Neutrophil (primary cell): Measurements from ENCODE around the gene RASD2.

Experiments used
- H3K27ac ChIP-seq: fragments of 200-600 bp; sonication (generic); 2 replicates; pipeline ENCODE4 v1.5.1; 2016; ENCODE audit warnings: mild to moderate bottlenecking, moderate library complexity
- H3K27me3 ChIP-seq: fragments of 200-600 bp; sonication (generic); 2 replicates; pipeline ENCODE4 v1.6.0; 2016; ENCODE audit warnings: mild to moderate bottlenecking
- H3K36me3 ChIP-seq: fragments of 200-600 bp; sonication (generic); 2 replicates; pipeline ENCODE4 v1.5.1; 2017
- H3K4me1 ChIP-seq, 2 experiments: fragments of 200-600 bp in 1 of 2; sonication (generic) in 1 of 2; 1 replicate in 1 of 2; 2 replicates in 1 of 2; pipeline versions ENCODE4 v1.5.1 to v1.6.1; 2013 to 2016; ENCODE audit warnings: low read depth in 1 of 2, low read length in 1 of 2, mild to moderate bottlenecking in 1 of 2, moderate library complexity in 1 of 2; ENCODE audit not compliant: control insufficient read depth in 1 of 2, insufficient read depth in 1 of 2
- H3K4me3 ChIP-seq, 2 experiments: fragments of 200-600 bp in 1 of 2; sonication (generic) in 1 of 2; 1 replicate in 1 of 2; 2 replicates in 1 of 2; pipeline ENCODE4 v1.5.1; 2013 to 2016; ENCODE audit warnings: low read depth in 1 of 2, low read length in 1 of 2, mild to moderate bottlenecking in 1 of 2, moderate library complexity in 1 of 2
- H3K9me3 ChIP-seq: fragments of 200-600 bp; sonication (generic); 2 replicates; pipeline ENCODE4 v1.5.1; 2016
- CTCF ChIP-seq: fragments of 200-600 bp; sonication (generic); IDR thresholded peaks from 2 replicates; pipeline ENCODE4 v1.5.1; 2016; ENCODE audit warnings: antibody characterized with exemption

Gene RASD2

GRCh38 chr22:35522225-35523149, 18.1 kb upstream of the RASD2 start:
- Histone ChIP-seq H3K4me3 (no peak overlapping the region), H3K9me3 (no peaks in the 10 kb centered on the region), H3K27me3 (peaks cover 23% of the 10 kb centered on the region), H3K36me3 (no peaks in the 10 kb centered on the region), H3K27ac (no peak overlapping the region), H3K4me1 (no peaks in the 10 kb centered on the region)
- no peak for TF ChIP-seq CTCF

GRCh38 chr22:35523167-35523947, 17.3 kb upstream of the RASD2 start:
- no peaks in the 10 kb centered on the region for H3K9me3 ChIP-seq
- H3K4me1 ChIP-seq, result no peaks in the 10 kb centered on the region
- H3K4me3 ChIP-seq, result no peak overlapping the region
- no peak overlapping the region for H3K27ac ChIP-seq
- no peak for TF ChIP-seq CTCF
- no peaks in the 10 kb centered on the region for H3K36me3 ChIP-seq
- peaks cover 23% of the 10 kb centered on the region for H3K27me3 ChIP-seq

GRCh38 chr22:35524966-35525686, 15.5 kb upstream of the RASD2 start:
- H3K9me3 ChIP-seq, result no peaks in the 10 kb centered on the region
- H3K4me3 ChIP-seq, result no peak overlapping the region
- no peaks in the 10 kb centered on the region for H3K36me3 ChIP-seq
- no peaks in the 10 kb centered on the region for H3K4me1 ChIP-seq
- TF ChIP-seq CTCF, result no peak
- H3K27me3 ChIP-seq, result peaks cover 23% of the 10 kb centered on the region
- H3K27ac ChIP-seq, result no peak overlapping the region

- no peak for TF ChIP-seq CTCF
- H3K9me3 ChIP-seq, result no peaks in the 10 kb centered on the region
- peaks cover 18% of the 10 kb centered on the region for H3K27me3 ChIP-seq
- H3K36me3 ChIP-seq, result no peaks in the 10 kb centered on the region
- no peak overlapping the region for H3K27ac ChIP-seq
- no peaks in the 10 kb centered on the region for H3K4me1 ChIP-seq
- H3K4me3 ChIP-seq, result no peak overlapping the region
Observed at GRCh38 chr22:35525687-35526332, 14.8 kb upstream of the RASD2 start.
